H1 (cell line): ENCODE measurements around the gene RIN3.

Source experiments
- CTCF ChIP-seq, 3 experiments: IDR thresholded peaks; 1 replicate in 2 of 3; 2 replicates in 1 of 3; pipeline versions ENCODE4 v1.5.1 to v1.6.1; 2011; ENCODE audit warnings: low read length in 3 of 3, mild to moderate bottlenecking in 3 of 3, inconsistent platforms in 2 of 3, low read depth in 1 of 3, moderate library complexity in 1 of 3; ENCODE audit not compliant: insufficient read depth in 1 of 3; ENCODE audit errors: control extremely low read depth in 1 of 3
- YY1 ChIP-seq: IDR thresholded peaks from 2 replicates; pipeline ENCODE4 v1.6.1; 2011; ENCODE audit warnings: low read depth, mild to moderate bottlenecking, low read length

DNA sequence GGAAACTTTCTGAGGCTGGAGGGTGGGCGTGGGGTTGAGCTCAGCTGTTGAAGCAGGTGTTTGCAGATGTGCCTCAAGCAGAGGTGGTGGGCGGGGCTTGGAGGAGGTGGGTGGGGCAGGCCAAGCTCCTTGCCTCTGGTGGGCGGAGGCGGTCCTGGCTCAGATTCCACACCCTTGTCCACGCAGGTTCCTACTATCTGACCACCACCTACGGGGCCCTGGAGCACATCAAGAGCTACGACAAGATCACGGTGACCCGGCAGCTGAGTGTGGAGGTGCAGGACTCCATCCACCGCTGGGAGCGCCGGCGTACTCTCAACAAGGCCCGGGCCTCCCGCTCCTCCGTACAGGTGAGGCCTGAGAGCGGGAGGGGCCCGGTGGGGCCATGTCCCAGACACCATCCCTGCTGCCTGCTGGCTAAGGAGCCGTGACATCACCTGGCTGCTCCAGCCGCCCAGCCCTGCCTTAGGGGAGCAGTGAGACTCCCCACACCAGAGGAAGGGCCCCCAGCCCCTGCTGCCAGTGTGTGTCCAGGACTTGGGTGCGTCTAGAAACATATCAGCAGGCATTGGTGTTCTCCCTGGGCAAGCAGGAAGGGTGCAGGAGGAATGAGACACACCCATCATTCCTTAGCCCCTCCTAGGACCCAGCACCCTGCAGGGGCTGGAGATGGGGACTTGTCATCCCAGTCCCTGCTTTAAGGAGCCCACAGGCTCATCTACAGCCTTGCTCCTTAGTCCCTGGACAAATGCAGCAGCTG is 171.4 kb downstream of the RIN3 start:
- TF ChIP-seq YY1 (no peak), CTCF (IDR thresholded peaks at IDR 0.05; ENCODE audit: control extremely low read depth in 1 of 3, insufficient read depth in 1 of 3, low read depth in 1 of 3, low read length in 3 of 3) (no peak)
